DLD1 (cell line): Measurements from ENCODE around the gene CTNS.

Experiments
- in situ Hi-C: cut with HindIII; loops from 2 replicates; pipeline ENCODE4 v1.10.0; 2017; ENCODE audit warnings: low sequenced_read_pairs

Gene CTNS

GRCh38 chr17:3622977-3623594, 13.5 kb upstream of the CTNS start:
- in situ Hi-C loops = no loop called here

DNA sequence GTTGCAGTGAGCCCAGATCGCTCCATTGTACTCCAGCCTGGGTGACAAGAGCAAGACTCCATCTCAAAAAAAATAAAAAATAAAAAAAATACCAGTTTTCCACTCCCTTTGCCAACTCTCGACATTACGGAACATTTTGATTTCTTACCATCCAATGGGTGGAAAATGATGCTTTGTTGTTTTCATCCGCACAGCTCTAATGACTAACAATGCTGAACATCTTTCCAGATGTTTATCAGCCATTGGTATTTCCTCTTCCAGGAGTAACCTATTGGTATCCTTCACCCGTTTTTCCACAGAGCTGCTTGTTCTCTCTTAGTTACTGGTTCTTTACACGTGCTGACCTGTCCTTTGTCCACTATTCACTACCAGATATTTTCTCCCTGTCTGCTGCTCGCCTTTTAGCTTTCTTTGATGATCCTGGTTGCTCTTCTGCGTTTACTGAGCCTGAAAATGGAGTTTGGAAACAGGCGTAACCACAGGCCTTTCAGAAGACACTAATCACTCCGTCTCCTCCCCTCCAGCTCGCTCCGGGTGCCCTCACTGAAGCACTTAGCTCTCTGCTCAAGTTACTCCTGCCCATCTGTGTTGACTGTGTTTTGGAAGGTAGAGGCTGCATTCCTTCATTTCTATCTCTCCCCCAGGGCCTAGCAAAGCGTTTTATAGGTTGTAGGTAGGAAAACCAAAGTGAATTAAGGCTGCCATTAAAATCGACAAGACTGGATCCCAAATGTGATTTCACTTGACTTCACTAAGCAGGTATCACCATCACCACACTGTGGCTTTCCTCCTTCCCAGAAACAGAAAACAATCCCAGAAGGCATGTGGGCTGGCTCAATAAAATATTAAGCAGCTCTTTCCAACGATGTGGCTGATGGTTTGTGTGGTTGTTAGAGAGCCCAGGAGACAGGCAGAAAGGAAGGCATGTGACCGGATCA, 9.5 kb upstream of the CTNS start:
- in situ Hi-C loops = no loop called here

DNA sequence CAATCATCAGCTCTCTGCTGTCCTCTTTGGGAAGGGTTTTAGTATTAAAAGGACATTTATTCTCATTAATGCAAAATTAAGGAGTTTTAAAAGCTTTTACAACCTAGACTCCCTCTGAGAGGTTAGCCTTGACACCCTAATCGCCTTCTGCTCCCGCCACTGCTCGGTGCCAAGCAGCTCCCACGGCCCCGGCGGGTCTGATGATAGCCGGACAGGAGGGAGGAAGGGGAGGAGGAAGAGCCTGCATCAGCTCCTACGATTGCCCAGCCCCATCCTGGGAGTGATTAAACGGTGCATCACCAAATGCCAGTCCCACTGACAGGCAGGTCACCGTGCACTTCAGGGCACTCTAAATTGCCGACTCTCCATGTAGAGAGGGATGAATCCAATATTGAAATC, 8.8 kb upstream of the CTNS start:
- in situ Hi-C loops = no loop called here

GRCh38 chr17:3630781-3631180, 5.8 kb upstream of the CTNS start:
- in situ Hi-C loops = no loop called here

- in situ Hi-C loops = no loop called here
These were observed 4.3 kb upstream of the CTNS start for GRCh38 chr17:3632287-3632686.

GRCh38 chr17:3635474-3636153, 946 bp upstream of the CTNS start:
- in situ Hi-C loops = no loop called here

- in situ Hi-C loops = no loop called here
These were observed 381 bp downstream of the CTNS start for GRCh38 chr17:3636908-3637373.

DNA sequence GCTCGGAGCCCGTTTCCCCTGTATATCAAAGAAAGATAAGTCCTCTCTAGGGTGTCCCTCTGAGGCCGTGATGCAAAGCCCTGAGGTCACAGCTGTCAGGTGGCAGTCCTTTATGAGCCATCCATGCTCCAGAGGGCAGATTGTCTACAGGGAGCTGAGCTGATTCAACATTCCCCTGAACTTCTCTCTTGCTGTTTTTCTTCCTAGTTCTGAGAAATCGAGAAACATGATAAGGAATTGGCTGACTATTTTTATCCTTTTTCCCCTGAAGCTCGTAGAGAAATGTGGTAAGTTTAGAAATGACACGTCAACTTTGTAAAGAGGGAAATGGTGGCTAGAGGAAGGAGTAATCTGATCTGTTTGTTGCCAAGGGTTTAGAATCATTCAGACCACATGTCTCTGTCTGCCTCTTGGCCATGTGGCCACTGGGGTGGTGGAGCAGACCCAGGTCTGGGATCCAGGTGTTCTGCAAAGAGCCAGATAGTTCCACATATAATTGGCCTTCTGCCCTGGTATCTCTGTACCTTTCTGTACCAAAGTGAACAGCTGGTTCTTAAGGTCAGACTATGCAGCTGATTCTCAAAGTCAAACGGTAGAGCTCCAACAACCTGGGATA, 3.5 kb downstream of the CTNS start:
- in situ Hi-C loops = no loop called here

DNA sequence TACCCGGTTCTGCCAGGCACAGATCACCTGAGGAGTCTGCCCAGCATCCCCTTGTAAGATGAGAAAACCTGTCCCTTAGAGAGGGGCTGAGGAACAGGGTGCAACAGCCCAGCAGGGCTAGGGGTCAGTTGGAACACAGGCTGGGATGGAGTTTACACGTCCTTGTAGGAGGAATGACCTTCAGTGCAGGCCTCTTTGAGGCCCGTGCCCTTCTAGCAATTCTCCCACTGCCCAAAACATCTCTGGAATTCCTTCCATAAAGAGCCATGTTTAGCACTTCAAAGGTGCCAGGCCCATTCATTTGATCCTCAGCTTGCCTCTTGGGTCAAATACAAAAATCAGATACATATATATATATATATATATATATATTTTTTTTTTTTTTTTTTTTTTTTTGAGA, 4.5 kb downstream of the CTNS start:
- in situ Hi-C loops = no loop called here

GRCh38 chr17:3641717-3642486, 5.3 kb downstream of the CTNS start:
- in situ Hi-C loops = no loop called here

DNA sequence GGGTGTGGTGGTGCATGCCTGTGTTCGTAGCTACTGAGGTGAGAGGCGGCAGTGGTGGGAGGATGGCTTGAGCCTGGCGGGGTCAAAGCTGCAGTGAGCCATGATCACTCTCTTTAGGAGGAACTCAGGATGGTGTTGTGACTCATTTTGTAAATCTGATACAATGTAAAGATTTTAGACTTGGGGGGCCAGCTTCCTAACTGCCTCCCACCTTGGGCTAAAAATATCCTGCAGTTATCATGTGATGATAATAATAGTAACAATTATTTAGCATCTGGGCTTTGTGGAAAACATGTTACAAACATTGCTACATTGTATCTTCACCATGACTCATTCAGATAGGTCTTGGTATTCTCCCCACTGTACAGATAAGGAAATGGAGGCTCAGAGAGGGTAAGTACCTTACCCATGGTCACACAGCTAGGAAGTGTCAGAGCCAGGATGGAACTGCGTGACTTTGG, 7.4 kb downstream of the CTNS start:
- in situ Hi-C loops = no loop called here

GRCh38 chr17:3645310-3645709, 8.8 kb downstream of the CTNS start:
- in situ Hi-C loops = no loop called here

- in situ Hi-C loops = no loop called here
These were observed 10.7 kb downstream of the CTNS start for GRCh38 chr17:3647251-3647650.

- in situ Hi-C loops = no loop called here
These were observed 11.4 kb downstream of the CTNS start for GRCh38 chr17:3647769-3648555.

DNA sequence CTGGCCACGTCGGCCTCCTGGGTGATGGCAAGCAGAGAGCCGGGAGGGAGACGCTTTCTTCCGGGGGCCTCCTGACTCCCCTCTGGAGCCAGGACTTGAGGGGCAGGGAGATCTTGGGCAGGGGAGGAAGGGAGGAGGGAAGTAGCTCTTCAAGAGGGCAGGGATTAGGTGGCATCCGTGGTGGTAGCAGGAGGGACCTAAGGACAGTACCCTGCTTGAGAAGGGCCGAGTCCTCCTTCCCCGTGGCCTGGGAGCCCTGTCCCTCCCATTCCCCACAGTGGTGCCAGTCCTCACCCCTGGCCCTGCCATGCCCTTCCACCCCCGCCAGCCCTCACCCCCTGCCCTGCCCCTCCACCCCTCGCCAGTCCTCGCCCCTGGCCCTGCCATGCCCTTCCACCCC, 19.2 kb downstream of the CTNS start:
- in situ Hi-C loops = no loop called here

- in situ Hi-C loops = no loop called here
These were observed 19.8 kb downstream of the CTNS start for GRCh38 chr17:3656353-3656752.

GRCh38 chr17:3656755-3657587, 20.4 kb downstream of the CTNS start:
- in situ Hi-C loops = no loop called here

- in situ Hi-C loops = no loop called here
These were observed 21.0 kb downstream of the CTNS start for GRCh38 chr17:3657588-3657869.
